ENCODE measurements around the gene PSMD7. TPM values are rescaled to one million over a fixed set of nuclear protein-coding genes. Genes with fewer than 3 reads are reported as not detected.

PSMD7 gene
- 10 to 100 TPM; 44.9 to 80.4 (median 62.3) TPM for total RNA-seq

- intact Hi-C loops (cut with DNase I): no loop called here
- Histone ChIP-seq H3K9me3 (no peaks in the 10 kb centered on the region), H3K36me3 (peaks cover 10 to 17% of the 10 kb centered on the region in 2 donors), H3K27me3 (no peaks in the 10 kb centered on the region), H3K27ac (peak within 1 kb of the TSS; percentile 91 to 94 (median 91)), H3K4me1 (peaks cover 17 to 22% of the 10 kb centered on the region in 2 donors), H3K4me3 (replicated peaks in 1 of 3) (peak within 1 kb of the TSS; percentile 76 to 99 (median 81))
- TF ChIP-seq POLR2A (IDR thresholded peaks at IDR 0.05): peak in 1 of 2 donors; percentile 81
- TF ChIP-seq CTCF (IDR thresholded peaks at IDR 0.05): no peak
- peak; percentile 89 to 93 for DNase-seq
- WGBS, 2 donors: 0 to 2% methylated on average over 21 to 37 of the region's 60 CpGs
These were observed at the start of gene PSMD7 for GRCh38 chr16:74296432-74297144. Gene PSMD7 (plus strand): TSS chr16:74296814. CDS start chr16:74296915, 101 bp downstream.

GRCh38 chr16:74249254-74249653 lies 47.4 kb upstream of the PSMD7 start:
- Histone ChIP-seq H3K4me1 (no peaks in the 10 kb centered on the region), H3K27me3 (no peaks in the 10 kb centered on the region), H3K4me3 (replicated peaks in 1 of 3) (no peak overlapping the region), H3K9me3 (no peaks in the 10 kb centered on the region), H3K27ac (no peak overlapping the region), H3K36me3 (no peaks in the 10 kb centered on the region)
- intact Hi-C loops (cut with DNase I): no loop called here
- DNase-seq: no peak
- WGBS, 2 donors: 66 to 67% methylated on average over 4 of the region's 4 CpGs
- TF ChIP-seq CTCF (IDR thresholded peaks at IDR 0.05) (no peak), POLR2A (IDR thresholded peaks at IDR 0.05) (no peak)

GRCh38 chr16:74249846-74250245 lies 46.8 kb upstream of the PSMD7 start:
- no peak overlapping the region for H3K4me3 ChIP-seq (replicated peaks in 1 of 3)
- no peak overlapping the region for H3K27ac ChIP-seq
- no peaks in the 10 kb centered on the region for H3K27me3 ChIP-seq
- TF ChIP-seq POLR2A (IDR thresholded peaks at IDR 0.05): no peak
- no peak for TF ChIP-seq CTCF (IDR thresholded peaks at IDR 0.05)
- no peaks in the 10 kb centered on the region for H3K36me3 ChIP-seq
- H3K4me1 ChIP-seq: no peaks in the 10 kb centered on the region
- H3K9me3 ChIP-seq: no peaks in the 10 kb centered on the region
- DNase-seq: no peak
- 69 to 79% methylated on average over 1 of the region's 1 CpG for WGBS, 2 donors
- intact Hi-C loops (cut with DNase I): no loop called here

GRCh38 chr16:74252329-74252728 lies 44.3 kb upstream of the PSMD7 start:
- H3K36me3 ChIP-seq: no peaks in the 10 kb centered on the region
- WGBS, 2 donors: 85 to 92% methylated on average over 3 of the region's 3 CpGs

More at GRCh38 chr16:74252329-74252728, 44.3 kb upstream of the PSMD7 start:
- Histone ChIP-seq H3K27ac (no peak overlapping the region), H3K4me1 (no peaks in the 10 kb centered on the region), H3K9me3 (no peaks in the 10 kb centered on the region), H3K27me3 (no peaks in the 10 kb centered on the region), H3K4me3 (replicated peaks in 1 of 3) (no peak overlapping the region)
- intact Hi-C loops (cut with DNase I): no loop called here
- TF ChIP-seq POLR2A (IDR thresholded peaks at IDR 0.05) (no peak), CTCF (IDR thresholded peaks at IDR 0.05) (no peak)
- DNase-seq: no peak
